ENCODE results near the gene TXN2. TPM values are rescaled to one million over a fixed set of nuclear protein-coding genes. Genes with fewer than 3 reads are reported as not detected.

The TXN2 gene
- total RNA-seq, 1 experiment from 2014 or later = 58.6 TPM

- Histone ChIP-seq H3K14ac (ENCODE audit: insufficient read depth, low read length) (peak overlapping the region; percentile 53; the same call in 1 of the 2 replicates), H3K18ac (ENCODE audit: insufficient read length, low read depth, low read length) (no peak overlapping the region), H3K9ac (ENCODE audit: extremely low read depth, insufficient read length, low read length) (no peak overlapping the region), H3K23ac (ENCODE audit: insufficient read length, low read depth, low read length) (no peak overlapping the region), H4K20me1 (ENCODE audit: control insufficient read depth, insufficient read depth, insufficient read length) (no peaks in the 10 kb centered on the region), H3K56ac (ENCODE audit: insufficient read length, low read depth, low read length) (no peak overlapping the region), H4K5ac (ENCODE audit: insufficient read length, low read depth, low read length) (no peak overlapping the region), H3K79me1 (ENCODE audit: insufficient read depth, low read depth, low read length, poor library complexity, severe bottlenecking) (no peaks in the 10 kb centered on the region), H3K27ac (ENCODE audit: insufficient read length, low read depth, low read length) (no peak overlapping the region), H3K9me3 (ENCODE audit: control insufficient read depth, low read depth, low read length) (no peaks in the 10 kb centered on the region), H2BK5ac (ENCODE audit: insufficient read length, low read length) (no peak overlapping the region), H2BK120ac (ENCODE audit: low read depth, low read length, poor library complexity, severe bottlenecking) (no peak overlapping the region), H4K91ac (ENCODE audit: insufficient read length, low read depth, low read length) (no peak overlapping the region), H3K79me2 (ENCODE audit: insufficient read depth, low read length) (no peaks in the 10 kb centered on the region), H4K8ac (replicated peaks; ENCODE audit: insufficient read length, low read depth, low read length) (no peak overlapping the region), H2AK5ac (ENCODE audit: insufficient read length, low read length) (no peak overlapping the region), H3K23me2 (ENCODE audit: insufficient read length, low read depth, low read length, poor library complexity, severe bottlenecking) (no peaks in the 10 kb centered on the region), H2BK15ac (ENCODE audit: low read depth, low read length) (peak overlapping the region; percentile 98; the same call in 1 of the 2 replicates), H2BK20ac (ENCODE audit: low read depth, low read length, poor library complexity, severe bottlenecking) (no peak overlapping the region), H3T11ph (ENCODE audit: low read length) (no peak overlapping the region), H3K4me2 (ENCODE audit: insufficient read depth, insufficient read length, low read length) (no peak overlapping the region), H3K4me1 (ENCODE audit: insufficient read depth, low read length) (no peaks in the 10 kb centered on the region; the same call in 1 of the 2 replicates), H2AFZ (ENCODE audit: low read length) (no peak overlapping the region), H2BK12ac (ENCODE audit: insufficient read length, low read depth, low read length) (peak overlapping the region; percentile 41), H3K27me3 (ENCODE audit: insufficient read depth, low read length) (no peaks in the 10 kb centered on the region), H3K4ac (ENCODE audit: low read depth, low read length) (no peak overlapping the region)
- Mint-ChIP-seq H3K36me3 (ENCODE audit: insufficient read depth in 1 of 3, low read depth in 3 of 3) (peaks cover 0 to 3% (median 0%) of the 10 kb centered on the region in 3 experiments; a peak in 1 of 7 replicates), H3K27me3 (ENCODE audit: low read depth) (no peaks in the 10 kb centered on the region; the same call in 1 of the 2 replicates), H3K4me3 (no peak overlapping the region; a peak in 1 of 5 replicates), H3K9me3 (peaks cover 0 to 4% of the 10 kb centered on the region in 2 experiments; a peak in 1 of 5 replicates), H3K27ac (peak overlapping the region in 1 of 3 experiments; percentile 80; a peak in 1 of 7 replicates), H3K4me1 (peaks cover 15 to 25% of the 10 kb centered on the region in 2 experiments)
- no peak for TF ChIP-seq CTCF (conservative IDR thresholded peaks at IDR 0.05)
- DNase-seq = no peak
- WGBS (ENCODE audit: extremely low coverage, insufficient read length, low lambda C conversion rate) = no CpG with 5 or more reads among the region's 12 CpGs
Measured at GRCh38 chr22:36442506-36443197, 38.8 kb downstream of the TXN2 start.
